GM12873 (cell line): ENCODE results near the gene ESPNL.

Experiments used
- CTCF ChIP-seq: IDR thresholded peaks from 2 replicates; pipeline ENCODE4 v1.5.1; 2012; ENCODE audit warnings: low read depth, mild to moderate bottlenecking, moderate library complexity, low read length, control low read depth; ENCODE audit not compliant: insufficient read depth; ENCODE audit errors: missing control alignments

ESPNL gene

DNA sequence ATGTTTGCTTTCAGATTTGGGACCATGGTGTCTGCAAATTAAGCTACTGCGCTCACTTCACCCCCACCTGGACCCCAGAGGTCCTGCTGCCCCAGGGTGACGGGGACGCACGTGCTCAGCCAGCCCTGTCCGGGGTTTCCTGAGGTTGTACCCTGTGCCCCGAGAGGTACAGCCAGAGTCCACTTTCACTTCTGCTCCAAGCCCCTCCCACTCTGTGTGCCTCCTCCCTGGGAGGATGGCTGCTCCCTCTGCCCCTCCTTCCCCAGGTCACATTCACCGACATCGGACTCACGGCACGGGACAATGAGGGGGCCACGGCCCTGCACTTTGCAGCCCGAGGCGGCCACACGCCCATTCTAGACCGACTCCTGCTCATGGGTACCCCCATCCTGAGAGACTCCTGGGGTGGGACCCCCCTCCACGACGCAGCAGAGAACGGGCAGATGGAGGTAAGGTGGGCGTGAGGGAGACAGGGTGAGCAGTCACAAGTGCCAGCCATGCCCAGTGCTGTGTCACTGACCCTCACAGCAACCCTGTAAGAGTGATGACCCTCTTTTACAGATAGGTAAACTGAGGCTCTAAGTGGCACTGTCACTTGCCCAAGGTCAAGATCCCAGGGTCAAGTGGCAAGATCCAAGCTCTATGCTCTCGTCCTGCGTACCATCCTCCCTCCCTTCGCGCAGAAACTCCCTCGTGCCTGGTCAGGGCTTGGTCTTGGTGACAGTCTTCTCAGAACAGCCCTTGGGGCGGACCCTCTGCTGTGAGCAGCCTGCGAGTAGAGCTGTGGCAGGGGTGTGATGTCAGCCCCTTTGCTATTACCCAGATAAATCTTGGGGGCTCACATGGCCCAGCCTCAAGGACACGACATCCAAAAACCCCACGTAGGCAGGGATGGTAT lies 7.6 kb downstream of the ESPNL start:
- TF ChIP-seq CTCF: no peak

DNA sequence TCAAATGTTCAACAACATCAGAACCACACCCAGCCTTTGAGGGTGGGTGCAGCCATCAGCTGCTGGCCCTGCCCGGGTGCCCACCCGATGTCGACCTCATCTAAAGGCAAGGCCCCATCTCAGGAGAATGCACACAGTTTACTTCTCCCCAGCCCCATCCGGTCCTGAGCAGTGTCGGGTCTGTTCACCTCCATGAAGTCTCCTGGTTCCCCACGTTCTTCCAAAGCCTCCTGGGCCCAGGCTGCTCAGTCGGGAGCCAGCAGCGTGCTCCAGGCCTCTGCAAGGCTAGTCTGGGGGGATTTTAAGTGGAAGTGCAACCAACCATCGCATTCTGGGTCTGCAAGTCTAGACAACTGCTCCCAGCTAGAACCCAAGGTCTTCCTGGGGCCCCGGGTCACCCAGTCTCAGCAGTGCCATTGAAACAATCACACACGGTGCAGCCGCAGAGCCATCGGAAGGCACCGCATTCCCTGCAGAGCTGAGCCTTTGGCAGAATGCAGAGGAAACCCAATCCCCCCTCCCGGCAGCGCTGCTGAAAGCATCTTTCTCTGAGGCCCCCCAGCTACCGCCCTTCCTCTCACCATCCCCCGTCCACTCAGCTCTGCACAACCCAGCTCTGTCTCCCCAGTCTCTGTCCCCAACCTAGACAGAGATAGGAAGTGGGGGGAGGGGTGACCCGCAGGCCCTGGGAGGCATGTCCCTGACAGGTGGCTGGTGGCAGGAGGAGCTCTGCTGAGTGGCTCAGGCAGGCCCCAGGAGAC lies 8.5 kb downstream of the ESPNL start:
- no peak for TF ChIP-seq CTCF

- no peak for TF ChIP-seq CTCF
Measured at GRCh38 chr2:238113611-238114010, 13.5 kb downstream of the ESPNL start.

- no peak for TF ChIP-seq CTCF
Measured at GRCh38 chr2:238114331-238114841, 14.2 kb downstream of the ESPNL start.

DNA sequence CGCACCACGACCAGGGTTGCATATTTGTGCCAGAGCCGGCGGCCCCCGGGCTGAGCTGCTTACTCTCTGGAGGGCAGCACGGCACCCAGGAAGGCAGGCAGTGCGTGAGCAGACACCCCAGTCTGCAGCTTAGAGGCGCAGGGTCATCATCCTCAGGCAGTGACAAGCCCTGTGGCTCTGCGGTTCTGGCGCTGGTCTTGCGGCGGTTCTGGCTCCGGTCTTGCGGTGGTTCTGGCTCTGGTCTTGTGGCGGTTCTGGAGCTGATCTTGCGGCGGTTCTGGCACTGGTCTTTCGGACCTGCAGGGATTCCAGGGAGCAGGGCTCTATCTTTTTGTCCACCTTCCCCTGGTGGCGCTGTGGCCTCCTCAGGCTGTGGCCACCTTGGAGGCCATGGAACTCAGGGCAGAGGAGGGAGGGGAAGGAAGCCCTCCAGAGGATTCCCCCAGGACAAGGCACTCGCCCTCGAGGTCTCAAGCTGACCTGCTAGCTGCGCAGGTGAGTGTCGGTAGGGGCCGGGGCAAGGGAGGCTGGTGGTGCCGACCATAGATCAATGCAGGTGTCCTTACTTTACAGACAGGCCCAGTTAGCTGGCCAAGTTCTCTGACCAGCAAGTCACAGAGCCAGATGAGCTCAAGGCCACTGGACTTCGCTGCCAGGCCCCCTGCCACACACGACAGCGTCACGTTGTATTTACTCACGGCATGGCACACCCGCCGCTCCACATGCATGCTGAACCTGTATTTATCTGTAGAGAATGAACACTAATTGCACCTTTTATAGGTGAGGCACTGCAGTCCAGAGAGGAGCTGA lies 14.9 kb downstream of the ESPNL start:
- TF ChIP-seq CTCF: no peak

DNA sequence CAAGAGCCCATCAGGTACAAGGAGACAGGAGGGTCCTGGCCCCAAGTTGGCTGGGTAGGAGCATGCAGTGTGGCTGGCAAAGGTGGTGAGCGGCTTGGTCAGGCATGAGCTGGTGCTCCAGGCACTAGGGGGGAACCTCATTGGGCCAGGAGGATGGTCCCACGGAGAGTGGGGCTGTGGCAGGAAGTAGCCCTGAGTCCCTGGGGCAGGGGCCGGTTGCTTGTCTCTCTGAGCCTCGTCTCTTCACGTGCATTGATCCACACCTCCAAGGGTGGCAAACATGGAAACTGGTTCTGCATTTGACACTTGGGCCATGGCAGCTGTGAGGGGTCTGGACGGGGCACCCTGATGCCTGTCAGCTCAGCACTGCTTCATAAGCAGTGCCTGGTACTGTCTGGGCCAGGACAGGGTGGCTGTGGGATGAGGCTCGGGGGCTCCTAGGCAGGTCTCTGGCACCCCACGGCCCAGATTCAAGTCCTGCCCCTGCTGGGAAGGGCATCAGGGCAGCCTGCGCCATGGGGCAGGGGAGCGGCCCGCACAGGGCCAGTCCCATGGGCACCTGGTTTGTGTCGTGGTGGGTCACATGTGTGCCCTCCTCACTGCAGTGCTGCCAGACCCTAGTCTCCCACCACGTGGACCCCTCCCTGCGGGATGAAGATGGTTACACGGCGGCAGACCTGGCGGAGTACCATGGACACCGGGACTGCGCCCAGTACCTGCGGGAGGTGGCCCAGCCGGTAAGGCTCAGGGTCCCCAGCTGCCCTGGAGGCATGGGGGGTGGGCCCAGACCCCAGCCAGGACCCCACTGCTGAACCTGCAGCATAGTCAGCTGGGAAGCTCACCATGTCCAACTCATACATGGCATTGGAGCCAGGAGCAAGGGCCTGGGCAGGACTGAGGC lies 16.4 kb downstream of the ESPNL start:
- no peak for TF ChIP-seq CTCF
